Hepatic stellate cell (primary cell): ENCODE results near the gene ENTPD1.
A peak's percentile ranks its signal among the peaks of the same experiment; 100 is the strongest.
"Not testable (repeated sequence)": the region's sequence is repeated elsewhere in the genome, so short reads cannot be mapped to it uniquely, and the experiment has no call there.

Source experiments
- DNase-seq: peaks from one replicate; pipeline ENCODE4 v3.0.0; 2011; ENCODE audit warnings: low spot score

The ENTPD1 gene

GRCh38 chr10:95794195-95794594 lies 38.2 kb downstream of the ENTPD1 start:
- DNase-seq: no peak

DNA sequence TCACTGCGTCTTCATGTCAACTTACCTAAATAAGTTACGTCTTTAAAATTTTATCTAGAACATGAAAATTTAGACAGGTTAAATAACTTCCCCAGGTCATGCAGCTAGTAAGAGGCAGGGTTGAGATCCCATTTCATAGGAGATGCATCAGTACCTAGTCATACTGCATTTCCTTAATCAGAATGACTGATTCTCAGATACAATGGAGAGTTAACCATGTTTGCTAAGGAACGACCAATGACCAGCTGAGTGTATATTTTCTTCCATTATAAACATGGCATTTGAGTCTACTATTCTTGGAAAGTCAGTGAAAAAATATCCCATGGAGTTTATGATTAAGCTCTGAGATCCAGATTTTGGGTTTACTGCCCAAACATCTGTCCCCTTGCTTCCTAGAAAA lies 39.6 kb downstream of the ENTPD1 start:
- DNase-seq: no peak

GRCh38 chr10:95796504-95796903 lies 40.5 kb downstream of the ENTPD1 start:
- DNase-seq: no peak

GRCh38 chr10:95798096-95798855 lies 42.3 kb downstream of the ENTPD1 start:
- DNase-seq: peak; percentile 4

GRCh38 chr10:95800286-95800685 lies 44.3 kb downstream of the ENTPD1 start:
- not testable (repeated sequence) for DNase-seq

GRCh38 chr10:95806687-95807380 lies 50.9 kb downstream of the ENTPD1 start:
- not testable (repeated sequence) for DNase-seq

DNA sequence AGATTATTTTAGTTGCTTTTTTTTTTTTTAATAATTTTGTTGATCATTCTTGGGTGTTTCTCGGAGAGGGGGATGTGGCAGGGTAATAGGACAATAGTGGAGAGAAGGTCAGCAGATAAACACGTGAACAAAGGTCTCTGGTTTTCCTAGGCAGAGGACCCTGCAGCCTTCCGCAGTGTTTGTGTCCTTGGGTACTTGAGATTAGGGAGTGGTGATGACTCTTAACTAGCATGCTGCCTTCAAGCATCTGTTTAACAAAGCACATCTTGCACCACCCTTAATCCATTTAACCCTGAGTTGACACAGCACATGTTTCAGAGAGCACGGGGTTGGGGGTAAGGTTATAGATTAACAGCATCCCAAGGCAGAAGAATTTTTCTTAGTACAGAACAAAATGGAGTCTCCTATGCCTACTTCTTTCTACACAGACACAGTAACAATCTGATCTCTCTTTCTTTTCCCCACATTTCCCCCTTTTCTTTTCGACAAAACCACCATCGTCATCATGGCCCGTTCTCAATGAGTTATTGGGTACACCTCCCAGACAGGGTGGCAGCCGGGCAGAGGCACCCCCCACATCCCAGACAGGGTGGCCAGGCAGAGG lies 52.8 kb downstream of the ENTPD1 start:
- DNase-seq: not testable (repeated sequence)

GRCh38 chr10:95809370-95810197 lies 53.6 kb downstream of the ENTPD1 start:
- DNase-seq: no peak

DNA sequence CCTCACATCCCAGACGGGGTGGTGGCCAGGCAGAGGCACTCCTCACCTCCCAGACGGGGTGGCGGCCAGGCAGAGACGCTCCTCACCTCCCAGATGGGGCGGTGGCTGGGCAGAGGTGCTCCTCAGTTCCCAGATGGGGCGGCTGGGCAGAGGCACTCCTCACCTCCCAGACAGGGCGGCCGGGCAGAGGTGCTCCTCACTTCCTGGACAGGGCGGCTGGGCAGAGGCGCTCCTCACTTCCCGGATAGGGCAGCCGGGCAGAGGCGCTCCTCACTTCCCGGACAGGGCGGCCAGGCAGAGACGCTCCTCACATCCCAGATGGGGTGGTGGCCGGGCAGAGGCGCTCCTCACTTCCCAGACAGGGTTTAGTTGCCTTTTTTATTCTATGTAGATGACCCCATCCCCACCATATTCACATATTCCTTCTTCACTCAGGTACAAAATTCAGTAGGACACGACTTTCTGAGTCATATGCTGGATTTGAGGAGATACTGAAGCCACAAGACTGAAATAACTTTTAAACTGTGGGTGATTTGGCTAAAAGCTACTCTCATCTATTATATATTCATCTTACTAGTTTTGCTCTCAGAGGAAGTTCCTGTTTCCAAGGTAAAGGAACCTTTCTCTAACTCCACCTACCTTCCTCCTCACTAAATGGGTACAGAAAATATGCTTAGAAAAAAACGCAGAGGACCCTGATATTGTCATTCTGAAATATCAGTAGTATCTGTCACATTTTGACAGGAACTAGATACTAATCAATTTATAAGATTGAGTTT lies 54.4 kb downstream of the ENTPD1 start:
- no peak for DNase-seq

DNA sequence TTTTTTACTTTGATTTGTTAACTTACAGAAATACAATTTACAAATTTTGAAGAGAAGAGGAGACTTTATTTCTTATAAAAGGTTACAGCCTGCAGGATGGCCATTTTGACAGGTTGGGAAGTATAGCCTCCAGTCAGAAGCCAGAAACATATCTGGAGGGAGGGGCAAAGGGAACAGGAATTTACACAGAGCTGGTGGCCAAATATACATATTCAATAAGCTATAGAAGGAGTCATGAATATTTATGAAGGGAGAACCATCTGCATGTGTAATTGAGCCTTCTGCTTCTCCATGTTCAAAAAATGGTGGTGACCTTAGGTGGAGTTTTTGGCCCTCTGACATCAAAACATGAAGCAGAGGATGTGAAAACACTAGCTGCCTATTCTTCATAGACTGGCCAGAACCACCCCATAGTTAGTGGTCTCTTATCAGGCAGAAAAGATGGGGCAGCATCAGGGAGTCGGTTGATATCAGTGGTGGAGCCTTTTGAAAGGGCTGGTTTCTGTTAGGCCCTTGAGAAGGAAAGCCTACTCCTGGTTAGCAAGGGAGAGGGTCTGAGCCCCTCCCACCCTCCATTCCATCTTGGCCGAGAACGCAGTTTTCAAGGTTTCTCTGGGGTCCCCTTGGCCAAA lies 57.2 kb downstream of the ENTPD1 start:
- no peak for DNase-seq

DNA sequence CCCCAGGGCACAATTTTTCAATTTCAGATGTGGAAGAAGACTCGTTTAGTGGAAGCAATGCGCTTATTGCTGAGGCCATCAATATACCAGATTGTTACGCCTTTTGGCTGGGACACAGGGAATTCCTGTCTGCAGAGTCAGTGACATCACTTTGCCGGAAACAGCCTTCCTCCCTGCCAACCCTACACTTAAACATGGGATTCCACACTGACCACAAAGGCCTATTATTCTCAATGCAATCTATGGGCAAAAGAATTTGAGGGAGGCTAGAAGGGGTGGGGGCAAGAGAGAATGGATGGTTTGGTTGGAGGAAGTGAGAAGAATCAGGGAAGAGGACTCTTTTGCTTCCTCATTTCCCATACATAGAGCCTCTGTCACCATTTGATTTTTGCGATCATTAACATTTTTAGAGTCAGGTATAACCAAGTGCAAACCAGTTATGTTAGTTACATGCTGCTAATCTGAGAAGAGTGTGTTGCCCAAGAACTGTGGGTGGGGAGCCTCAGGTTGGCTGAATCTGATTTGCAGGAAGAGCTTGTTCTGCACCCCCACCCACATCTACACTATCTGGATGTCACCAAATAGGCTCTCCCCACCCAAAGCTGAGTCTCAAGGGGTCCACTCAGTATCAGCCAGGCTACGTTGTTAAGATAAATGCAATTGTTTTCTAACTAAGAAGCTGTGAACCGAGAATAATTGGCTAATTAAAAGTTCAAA lies 58.2 kb downstream of the ENTPD1 start:
- DNase-seq: peak; percentile 77

- DNase-seq: no peak
Observed at GRCh38 chr10:95815133-95815532, 59.2 kb downstream of the ENTPD1 start.

DNA sequence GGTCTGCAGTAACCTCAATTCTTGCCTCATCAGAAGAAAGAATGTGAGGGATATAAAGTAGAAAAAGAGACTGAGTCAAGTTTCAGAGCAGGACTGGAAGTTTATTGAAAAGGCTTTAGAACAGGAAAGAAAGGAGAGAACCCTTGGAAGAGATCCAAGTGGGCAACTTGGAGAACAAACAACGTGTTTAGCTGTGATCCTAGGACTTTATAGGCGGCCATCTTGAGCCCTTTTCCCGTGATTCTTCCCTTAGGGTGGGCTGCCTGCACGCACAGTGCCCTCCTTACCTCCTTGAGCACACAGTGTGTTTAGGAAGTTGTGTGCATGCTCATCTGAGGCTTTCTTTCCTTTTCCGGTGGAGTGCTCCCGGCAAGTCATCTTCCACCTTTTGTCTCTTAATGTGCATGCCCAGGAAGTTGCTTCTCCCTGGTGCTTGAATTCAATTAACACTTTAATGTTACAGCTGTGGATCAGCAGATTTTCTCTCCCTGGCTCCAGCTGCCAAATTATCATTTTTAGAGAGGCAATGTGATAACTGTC lies 59.8 kb downstream of the ENTPD1 start:
- no peak for DNase-seq

GRCh38 chr10:95818010-95818409 lies 62.0 kb downstream of the ENTPD1 start:
- no peak for DNase-seq

DNA sequence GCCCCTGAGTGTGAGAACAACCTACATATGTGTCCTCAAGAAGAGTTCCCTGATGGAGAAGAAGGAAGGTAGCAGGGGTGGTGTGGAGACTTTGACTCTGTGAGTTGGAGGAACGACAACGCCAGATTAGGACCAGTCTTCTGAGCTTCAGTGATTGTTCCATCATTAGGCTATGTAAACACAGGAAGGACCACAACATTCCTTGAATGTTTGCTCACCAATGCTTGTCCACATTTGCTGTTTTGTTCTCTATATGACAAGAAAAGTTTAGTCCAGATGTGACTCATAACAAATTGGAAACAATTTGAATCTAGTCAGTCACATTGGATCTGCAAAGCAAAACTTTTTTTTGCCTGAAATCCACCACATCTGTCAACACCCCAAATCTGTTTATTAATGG lies 62.7 kb downstream of the ENTPD1 start:
- peak; percentile 40 for DNase-seq

- no peak for DNase-seq
Observed at GRCh38 chr10:95819620-95820329, 63.8 kb downstream of the ENTPD1 start.

DNA sequence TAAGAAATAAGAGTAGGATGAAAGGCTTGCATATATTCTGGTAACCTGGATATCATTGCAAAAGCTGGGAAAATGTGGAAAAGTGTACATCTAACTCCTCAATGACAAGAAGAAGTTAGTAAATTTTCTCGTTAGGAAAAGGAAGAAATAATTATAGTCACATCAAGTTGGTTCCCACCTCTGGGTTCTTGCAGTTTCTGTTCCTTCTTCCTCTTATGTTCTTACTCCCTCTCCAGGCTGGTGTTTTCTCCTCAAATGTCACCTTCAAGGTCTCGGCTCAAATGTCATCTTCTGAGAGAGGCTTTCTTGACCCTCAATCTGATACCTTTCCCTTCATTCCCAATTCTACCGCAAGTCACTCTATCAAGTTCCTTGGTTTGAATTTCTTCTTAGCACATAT lies 64.4 kb downstream of the ENTPD1 start:
- DNase-seq: no peak

GRCh38 chr10:95821720-95822119 lies 65.8 kb downstream of the ENTPD1 start:
- DNase-seq: no peak

GRCh38 chr10:95830044-95830443 lies 74.1 kb downstream of the ENTPD1 start:
- no peak for DNase-seq
